ENCODE results near the gene DNLZ. TPM values are rescaled to one million over a fixed set of nuclear protein-coding genes. Genes with fewer than 3 reads are reported as not detected.

Gene DNLZ
- total RNA-seq = 16.4 to 19.9 TPM (median 17.7 TPM) in 3 replicates
- long read RNA-seq, transcript DNLZ-201 (3 exons, 724 nt) = major isoform, 26 of 28 reads
- long read RNA-seq, partial matches to known transcripts = 0 of 28 reads
- long read RNA-seq, other reads (novel, unspliced or antisense) = 0 of 28 reads

DNA sequence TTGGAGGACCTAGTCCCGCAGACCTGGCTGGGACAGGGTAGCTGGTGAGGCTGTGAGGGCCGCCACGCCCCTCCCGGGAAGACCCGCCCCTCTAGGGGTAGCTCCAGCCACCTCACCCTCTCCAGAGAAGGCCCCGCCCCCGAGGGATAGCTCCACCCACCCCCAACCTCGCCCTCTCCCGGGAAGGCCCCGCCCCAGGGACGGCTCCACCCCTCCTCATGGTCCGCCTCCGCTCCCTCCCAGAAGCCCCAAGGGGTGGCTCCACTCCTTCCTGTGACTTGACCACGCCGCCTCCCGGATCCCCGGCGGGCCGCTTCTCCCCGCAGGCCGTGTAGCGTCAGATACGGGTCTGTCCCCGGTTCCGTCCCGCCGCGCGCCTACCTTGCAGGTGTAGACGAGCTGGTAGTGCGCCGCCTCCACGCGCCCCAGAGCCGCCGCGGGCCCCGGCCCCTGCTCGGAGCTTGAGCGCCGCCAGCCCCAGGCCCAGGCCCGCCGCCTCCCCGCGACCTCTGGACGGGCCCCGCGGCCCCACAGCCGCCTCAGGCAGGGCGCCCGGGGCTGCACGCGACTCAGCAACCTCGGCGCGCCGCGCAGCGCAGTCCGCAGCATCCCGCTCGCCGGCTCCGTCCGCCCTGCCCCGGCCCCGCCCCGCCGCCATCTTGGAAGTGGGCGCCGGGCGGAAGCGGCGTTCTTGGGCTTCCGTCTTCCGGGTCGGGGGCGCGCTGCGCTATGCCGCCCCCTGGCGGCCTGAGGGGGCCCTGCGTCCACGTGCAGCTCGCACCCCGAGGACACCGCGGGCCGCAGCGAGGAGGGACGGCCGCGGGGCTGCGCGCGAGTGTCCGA lies at the start of gene DNLZ:
DNLZ (minus strand) TSS at position 639 of the 843 bp plus-strand sequence; CDS start at position 609, 30 bp downstream.
- no peaks in the 10 kb centered on the region for H3K27me3 Mint-ChIP-seq (ENCODE audit: low read depth)
- H3K27ac Mint-ChIP-seq (ENCODE audit: unreplicated experiment) = peak within 1 kb of the TSS; percentile 87
- no peaks in the 10 kb centered on the region for H3K9me3 Mint-ChIP-seq (ENCODE audit: low read depth)
- TF ChIP-seq, protein P1, sequence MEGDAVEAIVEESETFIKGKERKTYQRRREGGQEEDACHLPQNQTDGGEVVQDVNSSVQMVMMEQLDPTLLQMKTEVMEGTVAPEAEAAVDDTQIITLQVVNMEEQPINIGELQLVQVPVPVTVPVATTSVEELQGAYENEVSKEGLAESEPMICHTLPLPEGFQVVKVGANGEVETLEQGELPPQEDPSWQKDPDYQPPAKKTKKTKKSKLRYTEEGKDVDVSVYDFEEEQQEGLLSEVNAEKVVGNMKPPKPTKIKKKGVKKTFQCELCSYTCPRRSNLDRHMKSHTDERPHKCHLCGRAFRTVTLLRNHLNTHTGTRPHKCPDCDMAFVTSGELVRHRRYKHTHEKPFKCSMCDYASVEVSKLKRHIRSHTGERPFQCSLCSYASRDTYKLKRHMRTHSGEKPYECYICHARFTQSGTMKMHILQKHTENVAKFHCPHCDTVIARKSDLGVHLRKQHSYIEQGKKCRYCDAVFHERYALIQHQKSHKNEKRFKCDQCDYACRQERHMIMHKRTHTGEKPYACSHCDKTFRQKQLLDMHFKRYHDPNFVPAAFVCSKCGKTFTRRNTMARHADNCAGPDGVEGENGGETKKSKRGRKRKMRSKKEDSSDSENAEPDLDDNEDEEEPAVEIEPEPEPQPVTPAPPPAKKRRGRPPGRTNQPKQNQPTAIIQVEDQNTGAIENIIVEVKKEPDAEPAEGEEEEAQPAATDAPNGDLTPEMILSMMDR (IDR thresholded peaks at IDR 0.05) = peak; percentile 98
- peaks cover 8% of the 10 kb centered on the region for H3K4me1 Mint-ChIP-seq (ENCODE audit: low read depth)
- H3K4me3 Mint-ChIP-seq (ENCODE audit: unreplicated experiment) = peak within 1 kb of the TSS; percentile 81
- H3K36me3 Mint-ChIP-seq (ENCODE audit: low read depth) = no peaks in the 10 kb centered on the region
- DNase-seq (ENCODE audit: low spot score) = peak; percentile 98

DNA sequence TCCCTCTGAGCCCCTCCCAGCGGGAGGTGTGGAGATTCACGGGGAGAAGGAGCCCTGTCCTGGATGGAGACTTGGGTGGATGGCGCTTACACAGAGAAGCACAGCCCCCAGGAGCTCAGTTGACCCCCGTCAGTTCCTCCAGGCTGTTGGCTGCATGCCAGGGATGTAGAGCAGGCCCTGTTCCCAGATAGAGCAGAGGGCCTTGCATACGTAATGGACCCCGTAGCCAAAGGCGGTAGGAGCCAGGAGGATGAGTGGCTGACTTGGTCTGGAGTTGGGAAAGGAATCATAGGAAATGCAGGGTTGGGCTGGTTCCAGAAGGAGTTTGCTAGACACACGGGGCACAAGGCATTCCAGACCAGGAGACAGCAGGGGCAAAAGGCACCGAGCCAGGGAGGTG lies 49.4 kb upstream of the DNLZ start:
- Mint-ChIP-seq H3K9me3 (ENCODE audit: low read depth) (no peaks in the 10 kb centered on the region), H3K27me3 (ENCODE audit: low read depth) (no peaks in the 10 kb centered on the region), H3K36me3 (ENCODE audit: low read depth) (peaks cover 28% of the 10 kb centered on the region), H3K4me1 (ENCODE audit: low read depth) (peaks cover 33% of the 10 kb centered on the region), H3K27ac (ENCODE audit: unreplicated experiment) (no peak overlapping the region), H3K4me3 (ENCODE audit: unreplicated experiment) (no peak overlapping the region)
- TF ChIP-seq, protein P1 (IDR thresholded peaks at IDR 0.05) = no peak
- no peak for DNase-seq (ENCODE audit: low spot score)

DNA sequence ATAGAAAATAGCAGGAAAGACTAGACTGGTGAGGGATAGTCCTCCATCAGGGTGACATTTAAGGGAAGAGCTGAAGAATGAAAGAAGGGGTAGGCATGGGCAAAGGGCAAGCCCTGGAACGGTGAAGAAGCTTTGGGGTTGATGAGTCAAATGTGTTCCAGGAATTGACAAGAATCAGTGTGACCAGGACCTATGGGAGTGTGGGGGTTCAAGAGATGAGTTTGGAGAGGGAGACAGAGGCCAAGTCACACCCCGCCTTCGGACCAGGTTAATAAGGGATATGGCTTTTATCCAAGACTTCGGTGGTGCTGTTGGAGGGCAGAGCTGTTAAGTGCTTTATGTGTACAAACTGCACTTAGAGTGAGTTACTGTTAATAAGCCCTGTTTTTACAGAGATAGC lies 47.8 kb upstream of the DNLZ start:
- H3K4me3 Mint-ChIP-seq (ENCODE audit: unreplicated experiment) = peak overlapping the region; percentile 84
- no peaks in the 10 kb centered on the region for H3K9me3 Mint-ChIP-seq (ENCODE audit: low read depth)

DNA sequence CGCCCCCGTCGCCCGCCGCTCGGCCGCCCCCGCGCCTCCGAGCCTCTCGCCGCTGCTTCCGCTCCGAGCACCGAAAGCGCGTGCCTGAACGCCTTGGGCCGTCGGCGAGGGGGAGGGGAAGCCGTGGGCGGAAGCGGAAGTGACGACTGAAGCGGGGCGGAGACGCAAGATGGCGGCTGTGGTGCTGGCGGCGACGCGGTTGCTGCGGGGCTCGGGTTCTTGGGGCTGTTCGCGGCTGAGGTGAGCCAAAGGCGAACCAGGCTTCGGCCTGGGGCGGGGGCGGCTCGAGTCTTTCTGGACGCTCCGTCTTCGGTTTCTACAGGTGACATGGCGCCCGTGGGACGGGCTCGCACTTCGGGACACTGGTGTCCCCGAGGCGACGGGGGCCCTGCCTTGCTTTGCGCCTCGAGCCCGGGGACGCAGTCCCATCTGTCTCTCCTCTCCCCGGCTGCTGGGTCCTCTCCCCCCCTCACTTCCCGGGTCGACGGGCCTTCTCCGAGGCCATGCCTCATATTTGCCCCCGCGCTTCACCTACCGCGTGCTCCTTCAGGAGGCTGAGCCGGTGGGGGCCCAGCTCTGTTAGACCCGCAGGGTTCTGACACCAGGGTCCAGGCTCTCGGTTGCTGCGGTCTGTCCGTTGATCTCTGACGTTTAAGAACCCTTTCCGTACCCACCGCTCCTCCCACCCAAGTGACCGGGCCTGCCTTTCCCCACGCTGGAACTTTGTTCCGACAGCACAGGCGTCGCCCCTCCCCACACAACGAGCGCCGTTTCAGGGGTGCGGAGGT lies 47.1 kb upstream of the DNLZ start, which contains the start of the genes ENTR1 and PMPCA:
ENTR1 (minus strand) TSS at position 115 of the 788 bp plus-strand sequence. CDS start 217 bp downstream, outside the sequence.
PMPCA (plus strand) TSS at position 159 of the 788 bp plus-strand sequence; CDS start at position 170, 11 bp downstream.
- Mint-ChIP-seq H3K36me3 (ENCODE audit: low read depth) (peaks cover 24% of the 10 kb centered on the region), H3K27ac (ENCODE audit: unreplicated experiment) (peak within 1 kb of the TSS; percentile 88), H3K9me3 (ENCODE audit: low read depth) (no peaks in the 10 kb centered on the region), H3K4me3 (ENCODE audit: unreplicated experiment) (peak within 1 kb of the TSS; percentile 89), H3K4me1 (ENCODE audit: low read depth) (peaks cover 33% of the 10 kb centered on the region), H3K27me3 (ENCODE audit: low read depth) (no peaks in the 10 kb centered on the region)
- peak; percentile 95 for DNase-seq (ENCODE audit: low spot score)
- TF ChIP-seq, protein P1 (IDR thresholded peaks at IDR 0.05) = no peak

More for the DNA sequence above, 47.8 kb upstream of the DNLZ start:
- no peaks in the 10 kb centered on the region for H3K27me3 Mint-ChIP-seq (ENCODE audit: low read depth)
- H3K36me3 Mint-ChIP-seq (ENCODE audit: low read depth) = peaks cover 25% of the 10 kb centered on the region
- DNase-seq (ENCODE audit: low spot score) = no peak
- TF ChIP-seq, protein P1 (IDR thresholded peaks at IDR 0.05) = no peak
- H3K4me1 Mint-ChIP-seq (ENCODE audit: low read depth) = peaks cover 33% of the 10 kb centered on the region
- H3K27ac Mint-ChIP-seq (ENCODE audit: unreplicated experiment) = peak overlapping the region; percentile 88
